WTC11 (cell line): ENCODE results near the gene RNF115. TPM values are rescaled to one million over a fixed set of nuclear protein-coding genes. Genes with fewer than 3 reads are reported as not detected.
A peak's percentile ranks its signal among the peaks of the same experiment; 100 is the strongest.

Experiments
- ATAC-seq: fragments of 200-7000 bp; cut with Tn5 transposase; 2 replicates; pipeline ENCODE4 v1.10.0; 2021; ENCODE audit warnings: mild to moderate bottlenecking, moderate library complexity
- CTCF ChIA-PET: fragments of 300-600 bp; sonication (Branson Sonifier 250); formaldehyde crosslinking; loops from one replicate; lab custom pipeline; 2021; ENCODE audit warnings: antibody characterized with exemption; lab: Charles Lee
- POLR2A ChIA-PET: fragments of 350-600 bp; sonication (Branson Sonifier 250); formaldehyde crosslinking; loops from one replicate; lab custom pipeline; 2021; ENCODE audit warnings: antibody characterized with exemption; lab: Charles Lee
- DNase-seq: peaks from one replicate; pipeline ENCODE4 v3.0.0; 2021; ENCODE audit warnings: low spot score
- H3K27ac Mint-ChIP-seq: 2 replicates; pipeline ENCODE4 v1.8.0; 2021; ENCODE audit warnings: mixed read lengths
- H3K27me3 Mint-ChIP-seq: 2 replicates; pipeline ENCODE4 v1.8.0; 2021; ENCODE audit warnings: low read depth, mild to moderate bottlenecking, moderate library complexity, mixed read lengths
- H3K36me3 Mint-ChIP-seq: 2 replicates; pipeline ENCODE4 v1.8.0; 2021; ENCODE audit warnings: mixed read lengths
- H3K4me1 Mint-ChIP-seq: 2 replicates; pipeline ENCODE4 v1.8.0; 2022; ENCODE audit warnings: mixed read lengths
- H3K4me3 Mint-ChIP-seq: 2 replicates; pipeline ENCODE4 v1.8.0; 2021; ENCODE audit warnings: mild to moderate bottlenecking, moderate library complexity, mixed read lengths
- H3K9me3 Mint-ChIP-seq: 2 replicates; pipeline ENCODE4 v1.8.0; 2021; ENCODE audit warnings: mixed read lengths
- ATF1 ChIP-seq: sonication (generic); formaldehyde crosslinking; IDR thresholded peaks from 2 replicates; pipeline ENCODE4 v1.8.1; 2023; ENCODE audit warnings: mild to moderate bottlenecking, moderate library complexity, missing genetic modification reagents
- CBFB ChIP-seq: sonication (generic); formaldehyde crosslinking; IDR thresholded peaks from 2 replicates; pipeline ENCODE4 v1.8.1; 2022; ENCODE audit warnings: mild to moderate bottlenecking, low read depth, missing genetic modification reagents
- CREM ChIP-seq: sonication (generic); formaldehyde crosslinking; IDR thresholded peaks from 2 replicates; pipeline ENCODE4 v1.8.1; 2022; ENCODE audit warnings: mild to moderate bottlenecking, missing genetic modification reagents, moderate library complexity
- ELF4 ChIP-seq: sonication (generic); formaldehyde crosslinking; IDR thresholded peaks from 2 replicates; pipeline ENCODE4 v1.8.1; 2022; ENCODE audit warnings: low read depth, mild to moderate bottlenecking, moderate library complexity, missing genetic modification reagents
- EMX1 ChIP-seq: fragments of 250-450 bp; sonication (Bioruptor Pico); IDR thresholded peaks from 2 replicates; pipeline ENCODE4 v1.8.0; 2021; ENCODE audit warnings: mild to moderate bottlenecking
- FOXP1 ChIP-seq: sonication (generic); formaldehyde crosslinking; IDR thresholded peaks from 2 replicates; pipeline ENCODE4 v1.8.0; 2022; ENCODE audit warnings: missing genetic modification reagents, mild to moderate bottlenecking, moderate library complexity, borderline replicate concordance
- KAT7 ChIP-seq: sonication (generic); formaldehyde crosslinking; IDR thresholded peaks from 2 replicates; pipeline ENCODE4 v1.8.1; 2023; ENCODE audit warnings: missing genetic modification reagents, mild to moderate bottlenecking, borderline replicate concordance
- NFYB ChIP-seq: sonication (generic); formaldehyde crosslinking; conservative IDR thresholded peaks from 2 replicates; pipeline ENCODE4 v1.8.0; 2022; ENCODE audit warnings: low read depth, missing genetic modification reagents
- SMAD4 ChIP-seq: sonication (generic); formaldehyde crosslinking; IDR thresholded peaks from 2 replicates; pipeline ENCODE4 v1.8.0; 2022; ENCODE audit warnings: mild to moderate bottlenecking, missing genetic modification reagents
- ZBTB21 ChIP-seq: sonication (generic); formaldehyde crosslinking; IDR thresholded peaks from 2 replicates; pipeline ENCODE4 v1.8.1; 2023; ENCODE audit warnings: mild to moderate bottlenecking, missing genetic modification reagents, borderline replicate concordance
- ZNF219 ChIP-seq: sonication (generic); formaldehyde crosslinking; IDR thresholded peaks from 2 replicates; pipeline ENCODE4 v1.8.0; 2023; ENCODE audit warnings: missing genetic modification reagents, mild to moderate bottlenecking, borderline replicate concordance
- ZNF416 ChIP-seq: fragments of 250-450 bp; sonication (Bioruptor Pico); IDR thresholded peaks from 2 replicates; pipeline ENCODE4 v1.9.0; 2021; ENCODE audit warnings: mild to moderate bottlenecking, inconsistent platforms
- total RNA-seq: library from RNA; stranded (reverse); gene quantifications from 3 replicates; pipeline ENCODE4 v1.2.3, GENCODE V29; 2021
- TF ChIP-seq, protein P1 (sequence below): sonication (generic); formaldehyde crosslinking; IDR thresholded peaks from 2 replicates; pipeline ENCODE4 v1.8.1; 2022; ENCODE audit warnings: low read depth, mild to moderate bottlenecking, moderate library complexity, missing genetic modification reagents, borderline replicate concordance
- TF ChIP-seq, protein P2 (sequence below): sonication (generic); formaldehyde crosslinking; IDR thresholded peaks from 2 replicates; pipeline ENCODE4 v1.8.0; 2022; ENCODE audit warnings: mild to moderate bottlenecking, missing genetic modification reagents
- TF ChIP-seq, protein P3 (sequence below): fragments of 250-450 bp; sonication (Bioruptor Pico); conservative IDR thresholded peaks from 2 replicates; pipeline ENCODE4 v1.9.0; 2021; ENCODE audit warnings: mild to moderate bottlenecking
- TF ChIP-seq, protein P4 (sequence below): fragments of 250-450 bp; sonication (Bioruptor Pico); IDR thresholded peaks from 2 replicates; pipeline ENCODE4 v2.1.2; 2022; ENCODE audit warnings: mild to moderate bottlenecking, moderate library complexity
- TF ChIP-seq, protein P5 (sequence below): fragments of 250-450 bp; sonication (Bioruptor Pico); IDR thresholded peaks from 2 replicates; pipeline ENCODE4 v1.9.0; 2021; ENCODE audit warnings: moderate library complexity, mild to moderate bottlenecking, inconsistent platforms, borderline replicate concordance
- TF ChIP-seq, protein P6 (sequence below): sonication (generic); formaldehyde crosslinking; IDR thresholded peaks from 2 replicates; pipeline ENCODE4 v1.8.1; 2023; ENCODE audit warnings: mild to moderate bottlenecking, missing genetic modification reagents, moderate library complexity
- TF ChIP-seq, protein P7 (sequence below): sonication (generic); formaldehyde crosslinking; IDR thresholded peaks from 2 replicates; pipeline ENCODE4 v1.8.1; 2022; ENCODE audit warnings: mild to moderate bottlenecking, missing genetic modification reagents, moderate library complexity, borderline replicate concordance

The RNF115 gene
- total RNA-seq, 1 experiment from 2014 or later: 8.1 TPM

DNA sequence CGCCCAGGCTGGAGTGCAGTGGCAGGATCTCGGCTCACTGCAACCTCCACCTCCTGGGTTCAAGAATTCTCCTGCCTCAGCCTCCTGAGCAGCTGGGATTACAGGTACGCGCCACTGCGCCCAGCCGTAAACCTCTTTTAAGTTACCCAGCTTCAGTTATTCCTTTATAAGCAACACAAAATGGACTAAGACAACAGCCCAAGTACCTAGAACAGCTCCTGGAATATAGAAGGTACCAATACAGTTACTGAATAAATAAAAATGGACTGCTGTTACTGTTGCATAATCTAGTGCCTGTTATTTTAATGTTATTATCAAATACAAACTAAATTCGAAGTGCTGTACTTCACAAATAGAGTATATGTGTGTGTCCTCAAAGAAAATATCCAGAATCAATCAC is 17.1 kb downstream of the RNF115 start:
- ATAC-seq: no peak
- Mint-ChIP-seq H3K4me3 (no peak overlapping the region), H3K27ac (no peak overlapping the region), H3K36me3 (no peaks in the 10 kb centered on the region), H3K27me3 (no peaks in the 10 kb centered on the region), H3K4me1 (peaks cover 30% of the 10 kb centered on the region), H3K9me3 (no peaks in the 10 kb centered on the region)
- POLR2A ChIA-PET: no interaction called here
- no peak for TF ChIP-seq ZBTB21
- TF ChIP-seq, protein P1, sequence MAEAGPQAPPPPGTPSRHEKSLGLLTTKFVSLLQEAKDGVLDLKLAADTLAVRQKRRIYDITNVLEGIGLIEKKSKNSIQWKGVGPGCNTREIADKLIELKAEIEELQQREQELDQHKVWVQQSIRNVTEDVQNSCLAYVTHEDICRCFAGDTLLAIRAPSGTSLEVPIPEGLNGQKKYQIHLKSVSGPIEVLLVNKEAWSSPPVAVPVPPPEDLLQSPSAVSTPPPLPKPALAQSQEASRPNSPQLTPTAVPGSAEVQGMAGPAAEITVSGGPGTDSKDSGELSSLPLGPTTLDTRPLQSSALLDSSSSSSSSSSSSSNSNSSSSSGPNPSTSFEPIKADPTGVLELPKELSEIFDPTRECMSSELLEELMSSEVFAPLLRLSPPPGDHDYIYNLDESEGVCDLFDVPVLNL (CRISPR knock-in tag): no peak
- TF ChIP-seq EMX1 (CRISPR knock-in tag): no peak
- DNase-seq: no peak
- CTCF ChIA-PET: interaction anchor here (2.2 kb wide), 1 partner anchor 39 kb away, joined by 10 read pairs; the partner anchor contains the start of gene NUDT17

DNA sequence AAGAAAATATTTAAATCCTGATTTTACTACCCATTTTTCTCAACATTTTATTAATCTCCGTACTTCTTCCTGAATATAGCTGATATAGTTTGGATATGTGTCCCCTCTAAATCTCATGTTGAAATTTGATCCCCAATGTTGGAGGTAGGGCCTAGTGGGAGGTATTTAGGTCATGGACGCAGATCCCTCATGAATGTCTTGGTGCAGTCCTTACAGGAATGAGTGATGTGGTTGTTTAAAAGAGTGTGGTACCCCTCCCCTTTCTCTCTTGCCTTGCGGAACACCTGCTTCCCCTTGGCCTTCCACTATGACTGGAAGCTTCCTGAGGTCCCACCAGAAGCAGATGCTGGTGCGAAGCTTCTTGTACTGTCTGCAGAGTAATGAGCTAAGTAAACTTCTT is 17.5 kb downstream of the RNF115 start:
- CTCF ChIA-PET: interaction anchor here (2.2 kb wide), 1 partner anchor 39 kb away, joined by 10 read pairs; the partner anchor contains the start of gene NUDT17
- H3K27me3 Mint-ChIP-seq: no peaks in the 10 kb centered on the region

DNA sequence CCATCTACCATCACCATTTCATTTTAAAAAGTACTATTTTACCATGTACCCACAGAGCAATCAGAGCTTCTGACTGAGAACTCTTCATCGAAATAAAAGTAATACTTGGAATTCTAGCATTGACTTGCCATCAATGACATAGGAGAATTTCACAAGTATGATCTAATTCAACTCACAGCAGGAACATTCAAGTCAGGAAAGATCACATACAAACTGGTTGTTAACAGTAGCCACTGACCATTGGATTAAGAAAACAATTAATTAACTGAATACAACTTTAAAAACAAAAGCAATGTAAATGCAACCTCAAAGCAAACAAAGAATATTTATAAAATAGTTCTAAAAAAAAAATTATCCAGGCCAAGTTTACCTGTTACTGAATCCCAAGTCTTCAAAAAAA is 18.8 kb downstream of the RNF115 start:
- no peaks in the 10 kb centered on the region; the same call in 1 of the 2 replicates for H3K27me3 Mint-ChIP-seq
- DNase-seq: no peak
- peaks cover 34% of the 10 kb centered on the region for H3K4me1 Mint-ChIP-seq
- CTCF ChIA-PET: interaction anchor here (2.2 kb wide), 1 partner anchor 41 kb away, joined by 10 read pairs; the partner anchor contains the start of gene NUDT17
- no peak overlapping the region for H3K4me3 Mint-ChIP-seq
- H3K27ac Mint-ChIP-seq: peak overlapping the region; percentile 85
- POLR2A ChIA-PET: no interaction called here
- ATAC-seq: no peak
- H3K36me3 Mint-ChIP-seq: no peaks in the 10 kb centered on the region
- TF ChIP-seq, protein P2, sequence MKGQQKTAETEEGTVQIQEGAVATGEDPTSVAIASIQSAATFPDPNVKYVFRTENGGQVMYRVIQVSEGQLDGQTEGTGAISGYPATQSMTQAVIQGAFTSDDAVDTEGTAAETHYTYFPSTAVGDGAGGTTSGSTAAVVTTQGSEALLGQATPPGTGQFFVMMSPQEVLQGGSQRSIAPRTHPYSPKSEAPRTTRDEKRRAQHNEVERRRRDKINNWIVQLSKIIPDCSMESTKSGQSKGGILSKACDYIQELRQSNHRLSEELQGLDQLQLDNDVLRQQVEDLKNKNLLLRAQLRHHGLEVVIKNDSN (CRISPR knock-in tag): no peak
- TF ChIP-seq, protein P3, sequence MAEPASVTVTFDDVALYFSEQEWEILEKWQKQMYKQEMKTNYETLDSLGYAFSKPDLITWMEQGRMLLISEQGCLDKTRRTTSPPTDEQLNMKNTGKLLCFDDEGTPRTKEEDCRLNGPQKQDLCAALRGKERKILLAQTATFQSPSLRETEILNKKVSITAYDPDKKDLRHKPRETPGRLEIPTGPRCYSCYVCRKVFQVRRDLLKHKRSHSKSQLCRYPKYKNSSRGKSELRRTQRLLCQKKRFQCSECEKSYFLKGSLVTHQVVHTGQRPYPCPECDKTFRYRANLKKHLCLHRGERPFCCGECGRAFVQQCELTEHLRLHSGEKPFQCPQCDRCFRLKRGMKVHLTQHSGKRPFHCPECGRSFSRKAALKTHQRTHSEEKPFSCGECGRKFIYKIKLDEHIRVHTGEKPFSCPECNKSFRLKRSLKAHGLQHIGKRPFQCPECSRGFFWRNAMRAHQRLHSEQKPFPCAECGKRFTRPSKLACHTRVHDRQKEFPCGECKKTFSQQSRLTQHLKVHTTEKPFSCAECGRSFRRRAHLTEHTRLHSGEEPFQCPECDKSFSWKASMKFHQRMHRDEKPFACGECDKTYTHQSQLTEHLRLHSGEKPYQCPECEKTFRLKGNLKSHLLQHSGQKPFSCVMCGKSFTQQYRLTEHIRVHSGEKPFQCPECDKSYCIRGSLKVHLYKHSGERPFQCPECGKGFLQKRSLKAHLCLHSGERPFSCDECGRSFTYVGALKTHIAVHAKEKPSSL (CRISPR knock-in tag): no peak
- TF ChIP-seq KAT7 (CRISPR knock-in tag) (no peak), ATF1 (CRISPR knock-in tag) (no peak), CBFB (no peak)
- no peaks in the 10 kb centered on the region for H3K9me3 Mint-ChIP-seq

More for the DNA sequence above, 17.5 kb downstream of the RNF115 start:
- Mint-ChIP-seq H3K27ac (peak overlapping the region; percentile 87; the same call in 1 of the 2 replicates), H3K4me3 (no peak overlapping the region), H3K9me3 (no peaks in the 10 kb centered on the region), H3K4me1 (peaks cover 30% of the 10 kb centered on the region), H3K36me3 (no peaks in the 10 kb centered on the region)
- TF ChIP-seq, protein P4, sequence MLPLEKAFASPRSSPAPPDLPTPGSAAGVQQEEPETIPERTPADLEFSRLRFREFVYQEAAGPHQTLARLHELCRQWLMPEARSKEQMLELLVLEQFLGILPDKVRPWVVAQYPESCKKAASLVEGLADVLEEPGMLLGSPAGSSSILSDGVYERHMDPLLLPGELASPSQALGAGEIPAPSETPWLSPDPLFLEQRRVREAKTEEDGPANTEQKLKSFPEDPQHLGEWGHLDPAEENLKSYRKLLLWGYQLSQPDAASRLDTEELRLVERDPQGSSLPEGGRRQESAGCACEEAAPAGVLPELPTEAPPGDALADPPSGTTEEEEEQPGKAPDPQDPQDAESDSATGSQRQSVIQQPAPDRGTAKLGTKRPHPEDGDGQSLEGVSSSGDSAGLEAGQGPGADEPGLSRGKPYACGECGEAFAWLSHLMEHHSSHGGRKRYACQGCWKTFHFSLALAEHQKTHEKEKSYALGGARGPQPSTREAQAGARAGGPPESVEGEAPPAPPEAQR (CRISPR knock-in tag): no peak
- TF ChIP-seq ZNF219: no peak
- no peak for TF ChIP-seq NFYB (CRISPR knock-in tag)
- TF ChIP-seq, protein P5, sequence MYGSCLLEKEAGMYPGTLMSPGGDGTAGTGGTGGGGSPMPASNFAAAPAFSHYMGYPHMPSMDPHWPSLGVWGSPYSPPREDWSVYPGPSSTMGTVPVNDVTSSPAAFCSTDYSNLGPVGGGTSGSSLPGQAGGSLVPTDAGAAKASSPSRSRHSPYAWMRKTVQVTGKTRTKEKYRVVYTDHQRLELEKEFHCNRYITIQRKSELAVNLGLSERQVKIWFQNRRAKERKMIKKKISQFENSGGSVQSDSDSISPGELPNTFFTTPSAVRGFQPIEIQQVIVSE: no peak
- TF ChIP-seq CREM: no peak
- TF ChIP-seq ZNF416 (CRISPR knock-in tag): no peak
- TF ChIP-seq, protein P6, sequence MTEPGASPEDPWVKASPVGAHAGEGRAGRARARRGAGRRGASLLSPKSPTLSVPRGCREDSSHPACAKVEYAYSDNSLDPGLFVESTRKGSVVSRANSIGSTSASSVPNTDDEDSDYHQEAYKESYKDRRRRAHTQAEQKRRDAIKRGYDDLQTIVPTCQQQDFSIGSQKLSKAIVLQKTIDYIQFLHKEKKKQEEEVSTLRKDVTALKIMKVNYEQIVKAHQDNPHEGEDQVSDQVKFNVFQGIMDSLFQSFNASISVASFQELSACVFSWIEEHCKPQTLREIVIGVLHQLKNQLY (CRISPR knock-in tag): no peak
- no peak for TF ChIP-seq ELF4 (CRISPR knock-in tag)
- TF ChIP-seq, protein P7, sequence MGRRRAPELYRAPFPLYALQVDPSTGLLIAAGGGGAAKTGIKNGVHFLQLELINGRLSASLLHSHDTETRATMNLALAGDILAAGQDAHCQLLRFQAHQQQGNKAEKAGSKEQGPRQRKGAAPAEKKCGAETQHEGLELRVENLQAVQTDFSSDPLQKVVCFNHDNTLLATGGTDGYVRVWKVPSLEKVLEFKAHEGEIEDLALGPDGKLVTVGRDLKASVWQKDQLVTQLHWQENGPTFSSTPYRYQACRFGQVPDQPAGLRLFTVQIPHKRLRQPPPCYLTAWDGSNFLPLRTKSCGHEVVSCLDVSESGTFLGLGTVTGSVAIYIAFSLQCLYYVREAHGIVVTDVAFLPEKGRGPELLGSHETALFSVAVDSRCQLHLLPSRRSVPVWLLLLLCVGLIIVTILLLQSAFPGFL (CRISPR knock-in tag): no peak
- no peak for TF ChIP-seq ZBTB21
- TF ChIP-seq SMAD4: no peak
- TF ChIP-seq FOXP1: no peak
- ATAC-seq: no peak
- no peak for DNase-seq
- POLR2A ChIA-PET: no interaction called here
